GM12892 (cell line): Measurements from ENCODE around the gene PRR33.

Experiments
- POLR2A ChIP-seq: IDR thresholded peaks from 2 replicates; pipeline ENCODE4 v1.6.1; 2011; ENCODE audit warnings: low read depth, low read length, control low read depth
- POLR2AphosphoS5 ChIP-seq: IDR thresholded peaks from 2 replicates; pipeline ENCODE4 v1.6.1; 2011; ENCODE audit warnings: low read depth, low read length, control low read depth
- TAF1 ChIP-seq: IDR thresholded peaks from 2 replicates; pipeline ENCODE4 v1.6.1; 2011; ENCODE audit warnings: low read depth, mild to moderate bottlenecking, control low read depth, low read length, borderline replicate concordance

GRCh38 chr11:1884303-1884700 lies 7.4 kb downstream of the PRR33 start:
- TF ChIP-seq TAF1 = no peak
- TF ChIP-seq POLR2A = no peak
- TF ChIP-seq POLR2AphosphoS5 = no peak
